Heart right ventricle (tissue), 16 donors: Measurements from ENCODE around the gene SPTLC3. TPM values are rescaled to one million over a fixed set of nuclear protein-coding genes. Genes with fewer than 3 reads are reported as not detected.

Source experiments
- ATAC-seq, 8 donors: fragments of 200-7000 bp; cut with Tn5 transposase; one replicate each; pipeline ENCODE4 v1.9.1; 2020; ENCODE audit warnings: mild to moderate bottlenecking in 8 of 8, moderate library complexity in 8 of 8, moderate number of reproducible peaks in 1 of 8
- DNase-seq, 2 donors: peaks; one replicate each; pipeline ENCODE4 v3.0.0-alpha.2; 2020
- H3K27ac ChIP-seq, 10 donors: fragments of 200-600 bp; sonication (generic) in 2 of 10; one replicate each; pipeline versions ENCODE4 v1.5.0 to v1.8.0; 2020 to 2022; ENCODE audit warnings: mild to moderate bottlenecking in 3 of 10
- H3K27me3 ChIP-seq, 7 donors: fragments of 200-600 bp; one replicate each; pipeline ENCODE4 v1.8.0; 2021 to 2022; ENCODE audit warnings: mild to moderate bottlenecking in 2 of 7
- H3K36me3 ChIP-seq, 9 donors: fragments of 200-600 bp; sonication (generic) in 1 of 9; one replicate each; pipeline versions ENCODE4 v1.5.0 to v1.8.0; 2020 to 2022; ENCODE audit warnings: mild to moderate bottlenecking in 2 of 9
- H3K4me1 ChIP-seq, 9 donors: fragments of 200-600 bp; sonication (generic) in 1 of 9; one replicate each; pipeline versions ENCODE4 v1.5.0 to v1.8.0; 2020 to 2022; ENCODE audit warnings: mild to moderate bottlenecking in 4 of 9
- H3K4me3 ChIP-seq, 10 donors: fragments of 200-600 bp; sonication (generic) in 2 of 10; one replicate each; pipeline versions ENCODE4 v1.5.0 to v1.8.0; 2020 to 2022; ENCODE audit warnings: mild to moderate bottlenecking in 7 of 10, moderate library complexity in 2 of 10
- H3K9me3 ChIP-seq, 11 donors: fragments of 200-600 bp in 10 of 11; sonication (generic) in 2 of 11; one replicate each; pipeline versions ENCODE4 v1.5.0 to v1.8.0; 2013 to 2022; ENCODE audit warnings: mild to moderate bottlenecking in 2 of 11, control low read depth in 1 of 11, moderate library complexity in 1 of 11
- CTCF ChIP-seq, 9 donors: fragments of 200-600 bp; sonication (generic) in 2 of 9; IDR thresholded peaks; one replicate each; pipeline versions ENCODE4 v1.5.0 to v1.8.0; 2021 to 2022; ENCODE audit warnings: antibody characterized with exemption in 9 of 9, mild to moderate bottlenecking in 5 of 9, moderate library complexity in 1 of 9
- WGBS, 2 donors: extraction: QIAGEN DNeasy Blood & Tissue Kit; methylation state at CpG; one replicate each; pipeline ENCODE4 v1.1.7; 2013; ENCODE audit warnings: inconsistent platforms in 1 of 2; 5-methylcytosine and 5-hydroxymethylcytosine counted together
- intact Hi-C, 10 donors: fragments of 100-400 bp; cut with DNase I; formaldehyde crosslinking; loops; one replicate each; pipeline versions ENCODE4 v1.11.1 to v1.14.2; 2022
- polyA plus RNA-seq, 2 donors: library from polyadenylated mRNA; stranded (reverse); fragments of 200-250 nt; gene quantifications; one replicate each; pipeline ENCODE4 v1.2.3, GENCODE V29; 2013
- total RNA-seq, 10 donors: library from RNA; stranded (reverse); fragmentation: NEBNext Ultra II Directional in 3 of 10; extraction: Animal tissue kit (Norgen Biotek cat#: 25700) in 3 of 10; gene quantifications; one replicate each; pipeline versions ENCODE4 v1.2.1 to v1.2.4, GENCODE V29; 2021 to 2023
- donor health status: Arrhythmogenic right ventricular cardiomyopathy.
- donor health status: ischemic (EF 13 %, LVEDD 7.1; RV severe dilation, severe dysfunction).
- donor health status: healthy with polysubstance abuse.
- donor health status: DM: no; HTN: yes; CAD: no.
- donor health status: DM: no; HTN: no; CAD: no.
- donor health status: ischemic (EF 25% LVEDD 6.9; RV normal size, moderate dysfunction).
- donor health status: ischemic (EF 25% LVEDD 5.7; RV mildly dilated, moderate dysfunction).
- donor health status: healthy.
- donor health status: DM: yes; HTN: yes; CAD: no.
- donor health status: Ischemic cardiomyopathy.
- donor health status: ischemic (EF 35%, LVEDD 5.7; RV mildly dilated, moderate dysfunction).
- donor health status: nonischemic (EF 11% LVEDD 7.7; RV severe dilation, severe dysfunction).
- donor health status: DM: yes; HTN: yes; CAD: no.
- donor health status: PGD.
- donor health status: ischemic (EF 29% LVEDD 5.4; RV normal size, mild dysfunction).
- donor health status: nonischemic (EF 23%, LVEDD 6.1; RV moderate dilation, normal function).

Gene SPTLC3
- total and polyA plus RNA-seq, 12 donors: 0.45 to 8.4 (median 3.5) TPM

GRCh38 chr20:13187899-13188298 is 179.1 kb downstream of the SPTLC3 start:
- Histone ChIP-seq H3K4me3 (no peak overlapping the region), H3K9me3 (peaks cover 0 to 19% (median 5%) of the 10 kb centered on the region in 11 donors), H3K27me3 (no peaks in the 10 kb centered on the region), H3K4me1 (no peaks in the 10 kb centered on the region), H3K27ac (no peak overlapping the region), H3K36me3 (no peaks in the 10 kb centered on the region)
- DNase-seq: no peak
- 55 to 58% methylated on average over 2 of the region's 2 CpGs for WGBS, 2 donors
- intact Hi-C loops: no loop called here
- no peak for ATAC-seq
- TF ChIP-seq CTCF (IDR thresholded peaks at IDR 0.05): no peak

- no peak for TF ChIP-seq CTCF (IDR thresholded peaks at IDR 0.05)
- Histone ChIP-seq H3K36me3 (no peaks in the 10 kb centered on the region), H3K4me1 (no peaks in the 10 kb centered on the region), H3K4me3 (no peak overlapping the region), H3K27me3 (peaks cover 0 to 4% (median 0%) of the 10 kb centered on the region in 7 donors), H3K27ac (no peak overlapping the region), H3K9me3 (no peaks in the 10 kb centered on the region)
- WGBS, 2 donors: 77 to 85% methylated on average over 2 of the region's 2 CpGs
- intact Hi-C loops: loop anchor here in 1 of 10 donors (10.0 kb wide), 1 partner anchor 56 kb away; no protein-coding TSS in a partner anchor
- no peak for ATAC-seq
- DNase-seq: no peak
Observed at GRCh38 chr20:13199279-13199678, 190.5 kb downstream of the SPTLC3 start.

- H3K27ac ChIP-seq: no peak overlapping the region
- TF ChIP-seq CTCF (IDR thresholded peaks at IDR 0.05): no peak
- WGBS, 2 donors: 42 to 58% methylated on average over 5 of the region's 5 CpGs
Observed at GRCh38 chr20:13200767-13201500, 192.2 kb downstream of the SPTLC3 start.

GRCh38 chr20:13202565-13202964 is 193.8 kb downstream of the SPTLC3 start:
- TF ChIP-seq CTCF (IDR thresholded peaks at IDR 0.05): no peak
- Histone ChIP-seq H3K36me3 (no peaks in the 10 kb centered on the region), H3K27me3 (peaks cover 0 to 4% (median 0%) of the 10 kb centered on the region in 7 donors), H3K4me1 (no peaks in the 10 kb centered on the region), H3K9me3 (no peaks in the 10 kb centered on the region), H3K27ac (no peak overlapping the region), H3K4me3 (no peak overlapping the region)
- no peak for DNase-seq
- intact Hi-C loops: no loop called here
- ATAC-seq: no peak
- 79 to 80% methylated on average over 6 of the region's 6 CpGs for WGBS, 2 donors

More at GRCh38 chr20:13200767-13201500, 192.2 kb downstream of the SPTLC3 start:
- H3K4me1 ChIP-seq: no peaks in the 10 kb centered on the region
- H3K9me3 ChIP-seq: no peaks in the 10 kb centered on the region
- no peak overlapping the region for H3K4me3 ChIP-seq
- H3K27me3 ChIP-seq: peaks cover 0 to 4% (median 0%) of the 10 kb centered on the region in 7 donors
- intact Hi-C loops: no loop called here
- DNase-seq (no peak), ATAC-seq (no peak)
- H3K36me3 ChIP-seq: no peaks in the 10 kb centered on the region
